Tongue (tissue), 2 donors: Measurements from ENCODE around the gene STK26. TPM values are rescaled to one million over a fixed set of nuclear protein-coding genes. Genes with fewer than 3 reads are reported as not detected.
"Not testable (repeated sequence)": the region's sequence is repeated elsewhere in the genome, so short reads cannot be mapped to it uniquely, and the experiment has no call there.

Experiments
- DNase-seq: peaks from one replicate; pipeline ENCODE4 v3.0.0-alpha.2; 2015
- total RNA-seq: library from RNA; depleted of rRNA; stranded (reverse); fragments of >200 nt; gene quantifications from one replicate; pipeline ENCODE4 v1.2.3, GENCODE V29; 2014

The STK26 gene
- total RNA-seq = 21.7 TPM

GRCh38 chrX:132022967-132023895, at the start of gene STK26:
Gene STK26 (plus strand): TSS chrX:132023302. CDS start chrX:132023618, 316 bp downstream.
- DNase-seq = peak; percentile 88

GRCh38 chrX:131975851-131976250, 47.3 kb upstream of the STK26 start:
- DNase-seq = no peak

DNA sequence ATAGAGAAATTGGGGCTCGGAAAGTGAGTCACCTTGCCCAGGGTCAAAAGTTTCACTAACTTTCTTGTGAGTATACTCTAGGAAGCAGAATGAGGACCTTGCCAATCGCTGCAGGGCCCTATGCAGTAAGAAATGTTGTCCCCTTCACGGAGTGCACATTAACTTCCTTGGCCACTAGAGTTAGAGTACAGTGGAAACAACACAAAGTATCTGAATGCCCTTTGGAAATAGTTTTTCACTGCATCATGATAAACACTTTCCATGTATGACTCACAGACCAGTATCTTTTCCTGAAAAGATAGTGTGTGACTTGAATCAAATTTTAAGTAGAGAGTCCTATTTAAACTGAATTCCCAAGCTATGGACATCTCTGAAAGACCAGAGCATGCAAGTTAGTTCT, 45.5 kb upstream of the STK26 start:
- DNase-seq = no peak

- DNase-seq = no peak
These were observed 44.0 kb upstream of the STK26 start for GRCh38 chrX:131979116-131979515.

GRCh38 chrX:131985526-131986049, 37.5 kb upstream of the STK26 start:
- DNase-seq = peak; percentile 14

GRCh38 chrX:131987252-131987651, 35.9 kb upstream of the STK26 start:
- DNase-seq = no peak

GRCh38 chrX:131988236-131988635, 34.9 kb upstream of the STK26 start:
- no peak for DNase-seq

GRCh38 chrX:132001127-132001526, 22.0 kb upstream of the STK26 start:
- no peak for DNase-seq

- DNase-seq = peak; percentile 8
These were observed 18.4 kb upstream of the STK26 start for GRCh38 chrX:132004728-132005127.

DNA sequence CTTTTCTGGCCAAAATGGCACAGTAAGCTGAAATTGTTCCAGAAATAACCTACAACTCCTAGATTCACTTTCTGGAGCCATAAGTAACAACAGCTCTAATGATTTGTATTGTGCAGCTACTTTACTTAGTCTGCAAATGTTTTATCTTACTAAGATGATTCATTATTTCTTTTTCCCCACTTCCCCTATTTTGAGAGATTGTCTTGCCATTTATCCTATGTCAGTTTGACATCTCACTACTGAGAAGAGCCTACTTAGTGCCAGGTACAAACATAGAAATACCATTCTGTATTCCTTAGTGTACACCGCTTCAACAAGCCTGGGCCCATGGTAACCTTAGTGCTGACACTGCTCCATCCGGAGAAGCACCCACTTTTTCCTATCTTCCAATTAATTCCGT, 13.8 kb upstream of the STK26 start:
- no peak for DNase-seq

GRCh38 chrX:132010213-132010612, 12.9 kb upstream of the STK26 start:
- DNase-seq = not testable (repeated sequence)

DNA sequence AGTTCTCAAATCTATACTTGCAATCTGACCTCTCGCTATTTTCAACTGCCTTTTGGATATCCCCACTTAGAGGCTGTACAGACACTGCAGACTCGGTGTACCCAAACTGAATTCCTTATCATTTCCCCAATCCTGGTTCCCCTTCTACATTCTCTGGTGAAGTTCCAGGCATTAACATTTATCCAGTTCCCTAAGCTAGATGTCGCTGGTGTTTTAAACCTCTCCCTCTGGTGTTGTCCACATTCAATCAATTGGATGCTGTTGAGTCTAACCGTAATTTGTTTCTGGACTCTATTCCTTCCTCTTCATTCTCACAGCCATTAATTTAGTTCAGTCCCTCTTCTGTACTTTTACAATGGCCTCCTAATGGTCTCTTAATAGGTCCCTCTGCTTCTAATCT, 7.2 kb upstream of the STK26 start:
- no peak for DNase-seq

- DNase-seq = no peak
These were observed 6.3 kb upstream of the STK26 start for GRCh38 chrX:132016628-132017430.

- DNase-seq = no peak
These were observed 5.5 kb upstream of the STK26 start for GRCh38 chrX:132017431-132018185.

DNA sequence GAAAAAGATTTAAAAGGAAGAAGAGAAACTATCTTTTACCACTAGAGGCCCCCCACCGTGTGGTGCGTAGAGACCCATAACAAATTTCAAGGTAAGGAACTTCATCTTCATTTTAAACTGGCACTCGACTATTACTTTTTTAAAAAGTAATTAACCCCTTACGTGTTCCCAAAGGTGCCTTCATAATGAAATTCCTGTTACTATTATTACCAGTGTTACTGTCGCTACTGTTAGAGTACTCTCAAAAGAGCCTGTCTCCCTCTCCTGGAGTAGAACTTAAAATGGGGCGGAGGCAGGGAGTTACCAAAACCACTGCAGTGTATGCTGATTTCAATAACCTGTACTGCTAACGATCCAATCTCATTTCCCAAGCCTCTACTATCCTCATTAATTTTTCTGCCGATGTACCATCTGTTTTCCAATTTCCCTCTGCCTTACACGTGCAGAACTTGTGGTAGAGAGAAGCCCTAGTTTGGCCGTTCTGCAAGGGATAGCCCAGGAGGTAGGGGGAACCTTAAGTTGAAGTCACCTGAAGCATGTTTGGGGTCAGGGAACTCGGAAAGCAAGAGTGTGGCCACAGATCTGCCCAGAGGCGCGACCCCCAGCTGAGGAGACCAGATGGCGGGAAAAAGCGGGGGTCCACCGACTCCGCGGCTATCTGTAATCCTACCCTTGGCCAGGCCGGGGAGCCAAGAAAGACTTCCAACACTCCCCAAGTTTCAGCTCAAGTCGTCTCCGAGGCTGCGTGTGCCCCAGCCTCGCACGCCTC, 720 bp upstream of the STK26 start:
- DNase-seq = peak; percentile 34

GRCh38 chrX:132023896-132024386, 839 bp downstream of the STK26 start:
- DNase-seq = peak; percentile 49

DNA sequence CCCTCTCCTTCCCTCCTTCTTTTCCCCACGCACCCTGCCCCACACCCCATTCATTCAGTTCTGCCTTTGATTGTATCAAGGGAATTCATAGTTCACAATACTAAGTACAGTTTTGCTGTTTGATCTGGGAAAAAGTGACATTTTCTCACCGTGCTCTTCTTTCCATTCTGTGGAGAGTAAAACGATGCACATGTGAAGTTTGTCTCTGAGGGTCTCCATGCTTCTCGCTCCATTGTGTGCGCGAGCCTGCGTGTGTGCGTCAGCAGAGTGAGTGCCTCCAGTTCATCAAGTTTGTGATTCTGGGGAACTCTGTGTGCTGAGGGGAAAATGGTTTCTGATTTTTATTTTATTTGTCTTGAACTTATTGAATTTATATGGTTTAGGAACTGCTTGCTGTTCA, 1.9 kb downstream of the STK26 start:
- DNase-seq = peak; percentile 63

- no peak for DNase-seq
These were observed 7.2 kb downstream of the STK26 start for GRCh38 chrX:132030264-132030663.

DNA sequence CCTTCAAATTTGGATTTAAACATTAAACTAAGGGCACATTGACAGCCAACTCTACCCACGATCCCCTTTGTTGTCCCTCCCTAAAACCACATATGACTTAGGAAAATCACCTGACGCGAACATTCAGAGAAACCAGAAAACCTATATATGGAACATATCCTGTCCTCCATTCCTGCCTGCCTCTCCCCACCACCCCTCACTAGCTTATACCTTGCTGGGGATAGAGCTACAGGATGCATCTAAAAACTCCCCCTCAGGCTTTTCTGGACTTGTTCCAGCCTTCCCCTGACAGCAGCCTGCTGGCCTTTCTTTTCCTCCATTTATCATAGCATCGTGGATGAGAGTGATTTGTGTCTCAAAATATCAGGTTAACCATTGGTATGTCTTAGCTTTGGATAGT, 8.8 kb downstream of the STK26 start:
- DNase-seq = no peak

DNA sequence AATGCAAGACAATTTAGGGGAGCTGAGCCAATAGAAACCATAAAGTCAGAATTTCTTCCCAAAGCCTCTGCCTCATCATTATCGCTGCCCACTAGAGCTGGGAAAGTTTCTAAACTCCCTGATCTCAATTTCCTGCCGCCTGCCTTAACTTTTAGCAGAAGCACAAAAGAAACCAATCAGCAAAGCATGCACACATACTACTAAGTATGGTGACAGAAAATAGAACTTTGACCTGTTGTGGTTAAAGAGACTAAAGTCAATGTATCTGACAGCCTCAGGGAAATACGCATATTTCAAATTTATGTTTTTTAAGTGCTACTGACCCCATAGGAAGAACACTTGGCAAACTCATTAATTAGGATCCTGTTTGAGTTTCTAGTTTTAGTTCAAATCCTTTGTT, 10.1 kb downstream of the STK26 start:
- DNase-seq = no peak

DNA sequence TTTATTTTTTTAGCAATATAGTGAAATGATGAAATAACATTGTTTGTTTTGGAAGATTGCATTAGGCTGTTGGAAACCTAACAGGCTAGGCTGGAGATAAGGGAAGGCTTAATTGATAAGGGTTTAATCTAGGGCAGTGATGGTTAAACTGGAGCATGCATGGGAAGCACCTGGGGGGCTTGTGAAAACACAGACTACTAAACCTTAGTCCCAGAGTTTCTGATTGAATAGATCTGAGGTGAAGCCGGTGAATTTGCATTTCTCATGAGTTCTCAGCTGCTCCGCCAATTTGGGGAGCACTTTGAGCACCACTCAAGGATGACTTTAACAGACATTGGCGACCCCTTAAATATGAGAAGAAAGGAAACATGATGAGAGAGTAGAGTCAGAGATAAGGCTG, 11.5 kb downstream of the STK26 start:
- no peak for DNase-seq
